Measurements from ENCODE around the gene PAPOLA. TPM values are rescaled to one million over a fixed set of nuclear protein-coding genes. Genes with fewer than 3 reads are reported as not detected.

PAPOLA gene
- total and polyA plus RNA-seq, 2 experiments from 2014 or later, result 198 to 237 TPM

DNA sequence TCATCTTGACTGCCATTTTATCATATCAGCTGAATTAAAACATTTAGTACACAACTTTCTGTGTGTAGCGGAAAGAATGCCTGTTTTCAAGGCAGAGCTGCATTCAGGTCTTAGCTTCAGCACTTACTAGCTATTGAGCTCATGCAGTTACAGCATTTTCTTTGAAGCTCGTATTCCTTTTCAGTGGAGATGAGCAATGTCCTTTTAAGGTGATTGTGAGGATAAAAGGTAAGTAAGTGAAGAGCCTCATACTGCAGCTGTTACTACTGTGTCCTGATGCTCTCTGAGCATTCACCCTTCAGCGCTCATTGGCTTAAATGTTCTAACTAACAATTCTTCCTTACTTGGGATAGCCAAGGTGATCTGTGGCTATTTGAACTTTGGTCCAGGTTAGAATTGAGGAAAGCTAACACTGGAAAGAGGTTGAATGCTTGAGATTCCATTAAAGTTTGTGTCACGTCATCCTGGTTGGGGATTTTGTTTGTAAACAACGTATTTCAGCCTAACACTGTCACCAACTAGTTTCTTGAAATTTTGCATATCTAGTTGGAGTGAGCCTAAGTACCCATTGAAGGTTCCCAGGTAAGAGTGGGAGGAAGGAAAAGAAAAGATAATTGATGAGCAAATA, 71.4 kb downstream of the PAPOLA start (continued):
- TF ChIP-seq, protein P1, sequence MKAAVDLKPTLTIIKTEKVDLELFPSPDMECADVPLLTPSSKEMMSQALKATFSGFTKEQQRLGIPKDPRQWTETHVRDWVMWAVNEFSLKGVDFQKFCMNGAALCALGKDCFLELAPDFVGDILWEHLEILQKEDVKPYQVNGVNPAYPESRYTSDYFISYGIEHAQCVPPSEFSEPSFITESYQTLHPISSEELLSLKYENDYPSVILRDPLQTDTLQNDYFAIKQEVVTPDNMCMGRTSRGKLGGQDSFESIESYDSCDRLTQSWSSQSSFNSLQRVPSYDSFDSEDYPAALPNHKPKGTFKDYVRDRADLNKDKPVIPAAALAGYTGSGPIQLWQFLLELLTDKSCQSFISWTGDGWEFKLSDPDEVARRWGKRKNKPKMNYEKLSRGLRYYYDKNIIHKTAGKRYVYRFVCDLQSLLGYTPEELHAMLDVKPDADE (IDR thresholded peaks at IDR 0.05), result no peak
- TF ChIP-seq ZNF114 (CRISPR knock-in tag; IDR thresholded peaks at IDR 0.05) (no peak), EZH2phosphoT487 (IDR thresholded peaks at IDR 0.05; ENCODE audit: unreplicated experiment) (no peak), EZH2 (IDR thresholded peaks at IDR 0.05; ENCODE audit: low read depth, unreplicated experiment) (no peak), POLR2AphosphoS5 (IDR thresholded peaks at IDR 0.05; ENCODE audit: low read depth) (no peak)
- TF ChIP-seq, protein P2, sequence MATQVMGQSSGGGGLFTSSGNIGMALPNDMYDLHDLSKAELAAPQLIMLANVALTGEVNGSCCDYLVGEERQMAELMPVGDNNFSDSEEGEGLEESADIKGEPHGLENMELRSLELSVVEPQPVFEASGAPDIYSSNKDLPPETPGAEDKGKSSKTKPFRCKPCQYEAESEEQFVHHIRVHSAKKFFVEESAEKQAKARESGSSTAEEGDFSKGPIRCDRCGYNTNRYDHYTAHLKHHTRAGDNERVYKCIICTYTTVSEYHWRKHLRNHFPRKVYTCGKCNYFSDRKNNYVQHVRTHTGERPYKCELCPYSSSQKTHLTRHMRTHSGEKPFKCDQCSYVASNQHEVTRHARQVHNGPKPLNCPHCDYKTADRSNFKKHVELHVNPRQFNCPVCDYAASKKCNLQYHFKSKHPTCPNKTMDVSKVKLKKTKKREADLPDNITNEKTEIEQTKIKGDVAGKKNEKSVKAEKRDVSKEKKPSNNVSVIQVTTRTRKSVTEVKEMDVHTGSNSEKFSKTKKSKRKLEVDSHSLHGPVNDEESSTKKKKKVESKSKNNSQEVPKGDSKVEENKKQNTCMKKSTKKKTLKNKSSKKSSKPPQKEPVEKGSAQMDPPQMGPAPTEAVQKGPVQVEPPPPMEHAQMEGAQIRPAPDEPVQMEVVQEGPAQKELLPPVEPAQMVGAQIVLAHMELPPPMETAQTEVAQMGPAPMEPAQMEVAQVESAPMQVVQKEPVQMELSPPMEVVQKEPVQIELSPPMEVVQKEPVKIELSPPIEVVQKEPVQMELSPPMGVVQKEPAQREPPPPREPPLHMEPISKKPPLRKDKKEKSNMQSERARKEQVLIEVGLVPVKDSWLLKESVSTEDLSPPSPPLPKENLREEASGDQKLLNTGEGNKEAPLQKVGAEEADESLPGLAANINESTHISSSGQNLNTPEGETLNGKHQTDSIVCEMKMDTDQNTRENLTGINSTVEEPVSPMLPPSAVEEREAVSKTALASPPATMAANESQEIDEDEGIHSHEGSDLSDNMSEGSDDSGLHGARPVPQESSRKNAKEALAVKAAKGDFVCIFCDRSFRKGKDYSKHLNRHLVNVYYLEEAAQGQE (IDR thresholded peaks at IDR 0.05; ENCODE audit: unreplicated experiment), result no peak

DNA sequence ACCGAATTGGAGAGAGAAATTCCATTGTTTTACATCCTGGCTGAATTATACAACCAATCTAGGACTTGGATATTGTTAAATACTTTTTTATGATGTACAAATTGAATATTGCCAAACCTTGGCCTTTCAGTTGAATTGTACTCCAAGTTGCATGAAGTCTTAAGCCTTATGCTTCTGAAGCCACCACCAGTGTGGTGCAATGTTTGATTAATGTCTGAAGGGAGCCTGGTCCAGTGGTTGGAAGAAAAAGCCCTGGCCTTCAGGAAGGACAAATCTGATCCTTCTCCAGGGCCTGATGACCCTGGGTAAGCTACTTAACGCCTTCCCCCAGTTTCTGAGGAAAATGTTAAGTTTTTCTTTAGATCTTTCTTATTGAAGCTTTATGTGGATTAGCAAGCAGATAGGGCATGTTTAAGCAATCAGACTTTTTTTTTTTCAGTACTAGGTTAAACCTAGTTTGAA, 72.0 kb downstream of the PAPOLA start:
- ATAC-seq (no peak), DNase-seq (ENCODE audit: low spot score) (no peak)
- H2AFZ ChIP-seq, result no peak overlapping the region
- H3K27ac Mint-ChIP-seq, result peak overlapping the region; percentile 92; the same call in 1 of the 2 replicates
- H3K4me1 ChIP-seq (ENCODE audit: insufficient read depth), result peaks cover 16% of the 10 kb centered on the region
- H3K36me3 Mint-ChIP-seq (ENCODE audit: low read depth), result no peaks in the 10 kb centered on the region
- peaks cover 8% of the 10 kb centered on the region for H3K27me3 Mint-ChIP-seq (ENCODE audit: insufficient read depth, low read depth, poor library complexity)
- no peak overlapping the region for H3K4me2 ChIP-seq
- H3F3A ChIP-seq (replicated peaks; ENCODE audit: low read depth), result no peaks in the 10 kb centered on the region
- peak overlapping the region; percentile 65 for H3K27ac ChIP-seq (ENCODE audit: low read depth)
- H3K9me2 ChIP-seq (ENCODE audit: insufficient read depth), result no peaks in the 10 kb centered on the region
- no peaks in the 10 kb centered on the region for H4K20me1 ChIP-seq (replicated peaks; ENCODE audit: insufficient read depth)
- no peak overlapping the region for H3K4me3 ChIP-seq
- no peak overlapping the region for H3K4me3 Mint-ChIP-seq
- H3K27me3 ChIP-seq (ENCODE audit: insufficient read depth), result no peaks in the 10 kb centered on the region
- H3K36me3 ChIP-seq (ENCODE audit: insufficient read depth), result no peaks in the 10 kb centered on the region
- H3K4me1 Mint-ChIP-seq, result peaks cover 39% of the 10 kb centered on the region
- TF ChIP-seq ZNF331 (CRISPR knock-in tag; IDR thresholded peaks at IDR 0.05; ENCODE audit: low read depth) (no peak), ZNF114 (CRISPR knock-in tag; IDR thresholded peaks at IDR 0.05) (no peak), CREB1 (CRISPR knock-in tag; IDR thresholded peaks at IDR 0.05; ENCODE audit: low read depth) (no peak)
- TF ChIP-seq, protein P3, sequence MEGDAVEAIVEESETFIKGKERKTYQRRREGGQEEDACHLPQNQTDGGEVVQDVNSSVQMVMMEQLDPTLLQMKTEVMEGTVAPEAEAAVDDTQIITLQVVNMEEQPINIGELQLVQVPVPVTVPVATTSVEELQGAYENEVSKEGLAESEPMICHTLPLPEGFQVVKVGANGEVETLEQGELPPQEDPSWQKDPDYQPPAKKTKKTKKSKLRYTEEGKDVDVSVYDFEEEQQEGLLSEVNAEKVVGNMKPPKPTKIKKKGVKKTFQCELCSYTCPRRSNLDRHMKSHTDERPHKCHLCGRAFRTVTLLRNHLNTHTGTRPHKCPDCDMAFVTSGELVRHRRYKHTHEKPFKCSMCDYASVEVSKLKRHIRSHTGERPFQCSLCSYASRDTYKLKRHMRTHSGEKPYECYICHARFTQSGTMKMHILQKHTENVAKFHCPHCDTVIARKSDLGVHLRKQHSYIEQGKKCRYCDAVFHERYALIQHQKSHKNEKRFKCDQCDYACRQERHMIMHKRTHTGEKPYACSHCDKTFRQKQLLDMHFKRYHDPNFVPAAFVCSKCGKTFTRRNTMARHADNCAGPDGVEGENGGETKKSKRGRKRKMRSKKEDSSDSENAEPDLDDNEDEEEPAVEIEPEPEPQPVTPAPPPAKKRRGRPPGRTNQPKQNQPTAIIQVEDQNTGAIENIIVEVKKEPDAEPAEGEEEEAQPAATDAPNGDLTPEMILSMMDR (conservative IDR thresholded peaks at IDR 0.05; ENCODE audit: low read depth in 2 of 2), result no peak
- TF ChIP-seq, protein P1 (IDR thresholded peaks at IDR 0.05), result no peak
- TF ChIP-seq, protein P2 (IDR thresholded peaks at IDR 0.05; ENCODE audit: unreplicated experiment), result no peak
- no peaks in the 10 kb centered on the region for H3K79me2 ChIP-seq (replicated peaks; ENCODE audit: insufficient read depth)
- no peaks in the 10 kb centered on the region; the same call in 2 of the 3 replicates for H3K9me3 Mint-ChIP-seq

Data from GM23338 (cell line).